ENCODE results near the gene ARL5A. TPM values are rescaled to one million over a fixed set of nuclear protein-coding genes. Genes with fewer than 3 reads are reported as not detected.

Gene ARL5A
- total RNA-seq, 4 donors from 2014 or later, result 60.1 to 82.2 (median 64.3) TPM

DNA sequence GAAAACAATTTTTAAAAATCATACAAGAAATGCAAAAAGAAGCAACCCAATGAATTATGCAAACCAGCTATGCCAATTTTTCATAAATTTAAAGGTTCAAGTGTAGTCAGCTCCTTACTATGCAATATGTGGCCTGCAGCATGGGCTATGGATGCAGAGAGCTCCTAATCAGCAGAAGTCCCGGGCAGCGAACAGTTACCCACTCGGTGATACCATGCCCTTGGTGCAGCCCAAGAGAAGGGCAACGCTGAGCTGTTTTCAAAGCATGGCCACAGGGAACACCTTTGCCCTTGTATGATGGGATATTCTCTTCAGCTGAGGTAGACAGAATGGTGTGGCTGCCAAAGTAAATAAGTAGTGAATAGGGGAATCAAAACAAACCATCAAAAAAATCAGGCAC, 17.3 kb upstream of the ARL5A start:
- Histone ChIP-seq H3K36me3 (no peaks in the 10 kb centered on the region), H3K27ac (replicated peaks in 1 of 4) (no peak overlapping the region), H3K4me1 (peaks cover 0 to 18% (median 0%) of the 10 kb centered on the region in 4 donors), H3K27me3 (no peaks in the 10 kb centered on the region), H3K4me3 (no peak overlapping the region), H3K9me3 (no peaks in the 10 kb centered on the region)
- TF ChIP-seq POLR2A (IDR thresholded peaks at IDR 0.05; ENCODE audit: low read depth) (no peak), POLR2AphosphoS5 (IDR thresholded peaks at IDR 0.05) (no peak), EP300 (IDR thresholded peaks at IDR 0.05) (no peak)
- TF ChIP-seq, protein P1, sequence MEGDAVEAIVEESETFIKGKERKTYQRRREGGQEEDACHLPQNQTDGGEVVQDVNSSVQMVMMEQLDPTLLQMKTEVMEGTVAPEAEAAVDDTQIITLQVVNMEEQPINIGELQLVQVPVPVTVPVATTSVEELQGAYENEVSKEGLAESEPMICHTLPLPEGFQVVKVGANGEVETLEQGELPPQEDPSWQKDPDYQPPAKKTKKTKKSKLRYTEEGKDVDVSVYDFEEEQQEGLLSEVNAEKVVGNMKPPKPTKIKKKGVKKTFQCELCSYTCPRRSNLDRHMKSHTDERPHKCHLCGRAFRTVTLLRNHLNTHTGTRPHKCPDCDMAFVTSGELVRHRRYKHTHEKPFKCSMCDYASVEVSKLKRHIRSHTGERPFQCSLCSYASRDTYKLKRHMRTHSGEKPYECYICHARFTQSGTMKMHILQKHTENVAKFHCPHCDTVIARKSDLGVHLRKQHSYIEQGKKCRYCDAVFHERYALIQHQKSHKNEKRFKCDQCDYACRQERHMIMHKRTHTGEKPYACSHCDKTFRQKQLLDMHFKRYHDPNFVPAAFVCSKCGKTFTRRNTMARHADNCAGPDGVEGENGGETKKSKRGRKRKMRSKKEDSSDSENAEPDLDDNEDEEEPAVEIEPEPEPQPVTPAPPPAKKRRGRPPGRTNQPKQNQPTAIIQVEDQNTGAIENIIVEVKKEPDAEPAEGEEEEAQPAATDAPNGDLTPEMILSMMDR (IDR thresholded peaks at IDR 0.05), result no peak
- 90% methylated on average over 4 of the region's 4 CpGs for WGBS
- intact Hi-C loops (cut with DNase I), result no loop called here
- DNase-seq (ENCODE audit: extremely low spot score), result no peak

DNA sequence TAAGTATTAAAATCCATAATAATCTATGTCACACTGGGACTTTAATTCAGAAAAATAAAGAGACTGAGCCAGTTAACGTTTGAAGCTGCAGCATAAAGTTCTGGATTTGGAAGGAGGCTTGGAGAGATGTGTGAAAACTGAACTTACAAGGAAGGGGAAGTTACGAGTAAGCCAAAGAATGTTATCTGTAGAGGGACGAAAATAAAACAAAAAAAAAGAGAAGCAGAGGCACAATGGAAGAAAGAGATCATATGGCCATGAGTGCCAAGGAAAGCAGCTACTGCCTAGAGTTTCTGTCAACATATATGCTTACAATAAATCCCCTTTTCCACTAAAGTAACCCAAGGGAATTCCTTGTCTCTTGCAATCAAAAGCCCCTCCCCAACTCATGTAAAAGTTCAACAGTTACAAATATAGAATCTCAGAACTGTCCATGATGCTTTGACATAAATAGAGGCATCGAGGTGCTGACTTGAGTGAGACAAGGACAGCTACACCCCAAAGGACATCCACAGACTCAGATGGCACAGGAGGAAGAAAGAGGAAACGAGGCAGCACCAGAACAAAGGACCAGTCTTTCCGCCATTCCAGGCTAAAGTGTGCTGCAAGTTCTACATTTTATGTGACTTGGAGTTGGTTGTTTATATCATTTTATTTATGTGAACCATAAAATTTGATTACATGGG, 16.1 kb upstream of the ARL5A start:
- Histone ChIP-seq H3K9me3 (no peaks in the 10 kb centered on the region), H3K4me1 (peaks cover 0 to 18% (median 0%) of the 10 kb centered on the region in 4 donors), H3K27ac (replicated peaks in 1 of 4) (no peak overlapping the region), H3K27me3 (no peaks in the 10 kb centered on the region), H3K36me3 (no peaks in the 10 kb centered on the region), H3K4me3 (no peak overlapping the region)
- TF ChIP-seq POLR2A (IDR thresholded peaks at IDR 0.05; ENCODE audit: low read depth) (no peak), POLR2AphosphoS5 (IDR thresholded peaks at IDR 0.05) (no peak)
- TF ChIP-seq, protein P1 (IDR thresholded peaks at IDR 0.05), result no peak
- WGBS, result 63% methylated on average over 6 of the region's 6 CpGs
- intact Hi-C loops (cut with DNase I), result no loop called here
- no peak for DNase-seq (ENCODE audit: extremely low spot score)

DNA sequence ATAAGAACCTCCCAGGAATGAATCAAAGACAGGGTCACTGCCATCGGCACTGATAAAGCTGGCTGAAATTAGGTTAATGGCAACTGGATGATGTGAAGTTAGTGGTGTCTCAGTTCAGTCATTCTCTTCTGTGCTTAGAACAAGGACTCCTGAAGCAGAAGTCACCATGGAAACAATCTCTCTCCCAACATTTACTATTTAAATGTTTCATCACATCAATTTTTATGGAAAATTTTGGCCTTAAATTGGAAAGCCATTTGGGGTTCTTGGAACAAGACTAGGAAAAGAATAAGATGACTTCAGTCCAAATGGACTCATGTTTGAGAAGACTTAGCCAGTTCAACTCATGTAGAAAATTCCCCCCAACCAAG, 15.5 kb upstream of the ARL5A start:
- WGBS, result 83% methylated on average over 1 of the region's 1 CpG
- H3K9me3 ChIP-seq, result no peaks in the 10 kb centered on the region
- no peaks in the 10 kb centered on the region for H3K27me3 ChIP-seq
- TF ChIP-seq POLR2A (IDR thresholded peaks at IDR 0.05; ENCODE audit: low read depth) (no peak), EP300 (IDR thresholded peaks at IDR 0.05) (no peak)
- H3K4me1 ChIP-seq, result peaks cover 0 to 18% (median 0%) of the 10 kb centered on the region in 4 donors
- DNase-seq (ENCODE audit: extremely low spot score), result no peak
- intact Hi-C loops (cut with DNase I), result no loop called here
- H3K4me3 ChIP-seq, result no peak overlapping the region
- H3K27ac ChIP-seq (replicated peaks in 1 of 4), result no peak overlapping the region
- H3K36me3 ChIP-seq, result no peaks in the 10 kb centered on the region

DNA sequence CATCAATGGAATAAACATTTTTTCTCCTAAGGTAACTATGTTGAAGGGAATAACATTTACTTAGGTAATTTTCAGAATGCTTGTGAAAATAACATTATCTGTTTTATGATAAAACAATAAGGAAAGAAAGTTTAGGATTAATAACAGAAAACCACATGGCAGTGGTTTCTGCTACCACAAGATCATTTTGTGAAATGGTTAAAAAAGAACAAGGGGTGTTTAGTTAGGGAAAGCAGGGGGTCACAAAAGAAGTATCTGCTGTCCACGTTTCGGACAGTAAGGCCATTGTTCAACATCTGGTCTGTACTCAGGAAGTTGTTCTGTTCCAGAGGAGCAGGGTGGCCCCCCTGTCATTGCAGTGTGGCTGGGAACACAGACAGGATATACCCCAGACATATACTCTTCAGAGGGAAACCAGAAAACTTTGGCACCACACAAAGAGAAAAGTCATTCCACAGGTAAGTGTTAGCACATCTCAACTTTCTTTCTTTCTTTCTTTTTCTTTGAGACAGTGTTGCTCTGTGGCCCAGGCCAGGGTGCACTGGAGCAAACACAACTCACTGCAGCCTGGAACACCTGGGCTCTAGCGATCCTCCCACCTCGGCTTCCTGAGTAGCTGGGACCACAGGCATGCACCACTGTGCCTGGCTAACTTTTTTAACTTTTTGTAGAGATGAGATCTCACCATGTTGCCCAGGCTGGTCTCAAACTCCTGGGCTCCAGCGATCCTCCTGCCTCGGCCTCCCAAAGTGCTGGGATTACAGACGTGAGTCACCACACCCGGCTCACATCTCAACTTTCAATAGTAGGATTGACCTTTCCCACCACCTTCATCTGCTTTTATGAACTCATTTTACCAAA, 14.8 kb upstream of the ARL5A start:
- Histone ChIP-seq H3K27me3 (no peaks in the 10 kb centered on the region), H3K9me3 (no peaks in the 10 kb centered on the region), H3K4me1 (peaks cover 0 to 18% (median 0%) of the 10 kb centered on the region in 4 donors), H3K4me3 (no peak overlapping the region), H3K36me3 (no peaks in the 10 kb centered on the region), H3K27ac (replicated peaks in 1 of 4) (no peak overlapping the region)
- intact Hi-C loops (cut with DNase I), result no loop called here
- no peak for DNase-seq (ENCODE audit: extremely low spot score)
- 80% methylated on average over 8 of the region's 8 CpGs for WGBS
- TF ChIP-seq, protein P1 (IDR thresholded peaks at IDR 0.05), result no peak
- TF ChIP-seq POLR2AphosphoS5 (IDR thresholded peaks at IDR 0.05), result no peak

DNA sequence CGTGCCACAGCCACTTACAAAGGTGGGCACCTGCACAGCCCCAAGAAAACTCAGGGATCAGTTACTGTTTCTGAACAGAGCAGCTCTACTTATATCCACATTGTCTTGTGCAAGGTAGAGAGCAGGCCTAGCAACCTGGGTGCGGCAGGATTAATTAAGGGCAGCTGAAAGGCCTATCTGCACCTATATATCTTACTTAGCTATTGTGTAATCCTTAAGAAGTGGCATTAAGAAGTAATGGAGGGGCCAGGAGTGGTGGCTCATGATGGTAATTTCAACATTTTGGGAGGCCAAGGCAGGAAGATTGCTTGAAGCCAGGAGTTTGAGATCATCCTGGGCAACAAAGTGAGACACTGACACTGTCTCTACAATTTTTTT, 12.8 kb upstream of the ARL5A start:
- H3K9me3 ChIP-seq, result no peaks in the 10 kb centered on the region
- WGBS, result 86% methylated on average over 2 of the region's 2 CpGs
- no peak for DNase-seq (ENCODE audit: extremely low spot score)
- intact Hi-C loops (cut with DNase I), result no loop called here
- H3K27ac ChIP-seq (replicated peaks in 1 of 4), result no peak overlapping the region
- TF ChIP-seq, protein P1 (IDR thresholded peaks at IDR 0.05), result no peak
- no peak for TF ChIP-seq EP300 (IDR thresholded peaks at IDR 0.05)
- TF ChIP-seq POLR2AphosphoS5 (IDR thresholded peaks at IDR 0.05), result no peak
- no peak for TF ChIP-seq POLR2A (IDR thresholded peaks at IDR 0.05; ENCODE audit: low read depth)
- peaks cover 0 to 18% (median 0%) of the 10 kb centered on the region in 4 donors for H3K4me1 ChIP-seq
- no peaks in the 10 kb centered on the region for H3K36me3 ChIP-seq
- no peaks in the 10 kb centered on the region for H3K27me3 ChIP-seq
- no peak overlapping the region for H3K4me3 ChIP-seq

Data from esophagus muscularis mucosa (tissue), 4 donors.